ENCODE data around the gene ZFP30.

DNA sequence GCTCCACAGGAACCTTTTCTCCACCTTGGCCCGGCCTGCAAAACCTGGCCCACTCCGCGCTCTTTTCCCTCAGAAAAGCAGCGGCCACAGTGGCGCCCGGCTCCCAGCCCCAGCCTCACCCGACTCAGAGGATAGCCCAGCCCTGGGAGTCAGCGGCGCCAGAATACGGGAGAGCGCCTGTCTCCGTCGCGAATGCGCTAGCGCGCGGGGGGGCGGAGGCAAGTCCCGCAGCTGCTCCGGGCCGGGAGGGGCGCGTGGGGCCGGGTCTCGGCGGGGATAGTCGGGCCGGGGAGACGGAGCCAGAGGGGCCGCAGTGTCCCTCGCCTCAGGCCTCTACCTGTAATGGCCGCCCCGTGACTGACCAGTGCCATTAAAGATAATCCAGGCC is at the start of gene ZFP30:
- TF ChIP-seq, protein P1, sequence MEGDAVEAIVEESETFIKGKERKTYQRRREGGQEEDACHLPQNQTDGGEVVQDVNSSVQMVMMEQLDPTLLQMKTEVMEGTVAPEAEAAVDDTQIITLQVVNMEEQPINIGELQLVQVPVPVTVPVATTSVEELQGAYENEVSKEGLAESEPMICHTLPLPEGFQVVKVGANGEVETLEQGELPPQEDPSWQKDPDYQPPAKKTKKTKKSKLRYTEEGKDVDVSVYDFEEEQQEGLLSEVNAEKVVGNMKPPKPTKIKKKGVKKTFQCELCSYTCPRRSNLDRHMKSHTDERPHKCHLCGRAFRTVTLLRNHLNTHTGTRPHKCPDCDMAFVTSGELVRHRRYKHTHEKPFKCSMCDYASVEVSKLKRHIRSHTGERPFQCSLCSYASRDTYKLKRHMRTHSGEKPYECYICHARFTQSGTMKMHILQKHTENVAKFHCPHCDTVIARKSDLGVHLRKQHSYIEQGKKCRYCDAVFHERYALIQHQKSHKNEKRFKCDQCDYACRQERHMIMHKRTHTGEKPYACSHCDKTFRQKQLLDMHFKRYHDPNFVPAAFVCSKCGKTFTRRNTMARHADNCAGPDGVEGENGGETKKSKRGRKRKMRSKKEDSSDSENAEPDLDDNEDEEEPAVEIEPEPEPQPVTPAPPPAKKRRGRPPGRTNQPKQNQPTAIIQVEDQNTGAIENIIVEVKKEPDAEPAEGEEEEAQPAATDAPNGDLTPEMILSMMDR (IDR thresholded peaks at IDR 0.05), result no peak
- TF ChIP-seq ATF1 (CRISPR knock-in tag; IDR thresholded peaks at IDR 0.05) (no peak), TEAD1 (CRISPR knock-in tag; IDR thresholded peaks at IDR 0.05) (no peak), ETV6 (CRISPR knock-in tag; IDR thresholded peaks at IDR 0.05) (no peak), FOXK1 (CRISPR knock-in tag; IDR thresholded peaks at IDR 0.05) (no peak), ZNF138 (CRISPR knock-in tag; conservative IDR thresholded peaks at IDR 0.05) (no peak)
- TF ChIP-seq, protein P2, sequence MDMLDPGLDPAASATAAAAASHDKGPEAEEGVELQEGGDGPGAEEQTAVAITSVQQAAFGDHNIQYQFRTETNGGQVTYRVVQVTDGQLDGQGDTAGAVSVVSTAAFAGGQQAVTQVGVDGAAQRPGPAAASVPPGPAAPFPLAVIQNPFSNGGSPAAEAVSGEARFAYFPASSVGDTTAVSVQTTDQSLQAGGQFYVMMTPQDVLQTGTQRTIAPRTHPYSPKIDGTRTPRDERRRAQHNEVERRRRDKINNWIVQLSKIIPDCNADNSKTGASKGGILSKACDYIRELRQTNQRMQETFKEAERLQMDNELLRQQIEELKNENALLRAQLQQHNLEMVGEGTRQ (CRISPR knock-in tag; IDR thresholded peaks at IDR 0.05), result no peak
- TF ChIP-seq, protein P3, sequence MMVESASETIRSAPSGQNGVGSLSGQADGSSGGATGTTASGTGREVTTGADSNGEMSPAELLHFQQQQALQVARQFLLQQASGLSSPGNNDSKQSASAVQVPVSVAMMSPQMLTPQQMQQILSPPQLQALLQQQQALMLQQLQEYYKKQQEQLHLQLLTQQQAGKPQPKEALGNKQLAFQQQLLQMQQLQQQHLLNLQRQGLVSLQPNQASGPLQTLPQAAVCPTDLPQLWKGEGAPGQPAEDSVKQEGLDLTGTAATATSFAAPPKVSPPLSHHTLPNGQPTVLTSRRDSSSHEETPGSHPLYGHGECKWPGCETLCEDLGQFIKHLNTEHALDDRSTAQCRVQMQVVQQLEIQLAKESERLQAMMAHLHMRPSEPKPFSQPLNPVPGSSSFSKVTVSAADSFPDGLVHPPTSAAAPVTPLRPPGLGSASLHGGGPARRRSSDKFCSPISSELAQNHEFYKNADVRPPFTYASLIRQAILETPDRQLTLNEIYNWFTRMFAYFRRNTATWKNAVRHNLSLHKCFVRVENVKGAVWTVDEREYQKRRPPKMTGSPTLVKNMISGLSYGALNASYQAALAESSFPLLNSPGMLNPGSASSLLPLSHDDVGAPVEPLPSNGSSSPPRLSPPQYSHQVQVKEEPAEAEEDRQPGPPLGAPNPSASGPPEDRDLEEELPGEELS (CRISPR knock-in tag; IDR thresholded peaks at IDR 0.05), result no peak
- TF ChIP-seq, protein P4, sequence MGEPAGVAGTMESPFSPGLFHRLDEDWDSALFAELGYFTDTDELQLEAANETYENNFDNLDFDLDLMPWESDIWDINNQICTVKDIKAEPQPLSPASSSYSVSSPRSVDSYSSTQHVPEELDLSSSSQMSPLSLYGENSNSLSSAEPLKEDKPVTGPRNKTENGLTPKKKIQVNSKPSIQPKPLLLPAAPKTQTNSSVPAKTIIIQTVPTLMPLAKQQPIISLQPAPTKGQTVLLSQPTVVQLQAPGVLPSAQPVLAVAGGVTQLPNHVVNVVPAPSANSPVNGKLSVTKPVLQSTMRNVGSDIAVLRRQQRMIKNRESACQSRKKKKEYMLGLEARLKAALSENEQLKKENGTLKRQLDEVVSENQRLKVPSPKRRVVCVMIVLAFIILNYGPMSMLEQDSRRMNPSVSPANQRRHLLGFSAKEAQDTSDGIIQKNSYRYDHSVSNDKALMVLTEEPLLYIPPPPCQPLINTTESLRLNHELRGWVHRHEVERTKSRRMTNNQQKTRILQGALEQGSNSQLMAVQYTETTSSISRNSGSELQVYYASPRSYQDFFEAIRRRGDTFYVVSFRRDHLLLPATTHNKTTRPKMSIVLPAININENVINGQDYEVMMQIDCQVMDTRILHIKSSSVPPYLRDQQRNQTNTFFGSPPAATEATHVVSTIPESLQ (CRISPR knock-in tag; IDR thresholded peaks at IDR 0.05), result no peak
- TF ChIP-seq, protein P5, sequence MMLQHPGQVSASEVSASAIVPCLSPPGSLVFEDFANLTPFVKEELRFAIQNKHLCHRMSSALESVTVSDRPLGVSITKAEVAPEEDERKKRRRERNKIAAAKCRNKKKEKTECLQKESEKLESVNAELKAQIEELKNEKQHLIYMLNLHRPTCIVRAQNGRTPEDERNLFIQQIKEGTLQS (CRISPR knock-in tag; conservative IDR thresholded peaks at IDR 0.05), result no peak
- TF ChIP-seq, protein P6, sequence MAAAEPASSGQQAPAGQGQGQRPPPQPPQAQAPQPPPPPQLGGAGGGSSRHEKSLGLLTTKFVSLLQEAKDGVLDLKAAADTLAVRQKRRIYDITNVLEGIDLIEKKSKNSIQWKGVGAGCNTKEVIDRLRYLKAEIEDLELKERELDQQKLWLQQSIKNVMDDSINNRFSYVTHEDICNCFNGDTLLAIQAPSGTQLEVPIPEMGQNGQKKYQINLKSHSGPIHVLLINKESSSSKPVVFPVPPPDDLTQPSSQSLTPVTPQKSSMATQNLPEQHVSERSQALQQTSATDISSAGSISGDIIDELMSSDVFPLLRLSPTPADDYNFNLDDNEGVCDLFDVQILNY (CRISPR knock-in tag; IDR thresholded peaks at IDR 0.05), result no peak

Data from WTC11 (cell line).